Stimulated activated CD8-positive, alpha-beta memory T cell treated with anti-CD3 and anti-CD28 coated beads, Interleukin-15, amount 100 ng/mL, for 1 hour (primary cell): Measurements from ENCODE around the gene ZNF554.
"Not testable (repeated sequence)": the region's sequence is repeated elsewhere in the genome, so short reads cannot be mapped to it uniquely, and the experiment has no call there.

Source experiments
- DNase-seq: peaks from one replicate; pipeline ENCODE4 v3.0.0-alpha.2; 2020; ENCODE audit warnings: low read depth

The ZNF554 gene

GRCh38 chr19:2867025-2867991, 47.6 kb downstream of the ZNF554 start, which contains the start of gene ZNF556:
Gene ZNF556, plus strand, starts transcription at chr19:2867335. Its CDS starts 87 bp downstream, at chr19:2867422.
- DNase-seq, result no peak

- no peak for DNase-seq
Observed at GRCh38 chr19:2869618-2870017, 50.0 kb downstream of the ZNF554 start.

GRCh38 chr19:2872175-2872574, 52.5 kb downstream of the ZNF554 start:
- not testable (repeated sequence) for DNase-seq

- DNase-seq, result no peak
Observed at GRCh38 chr19:2877398-2878331, 58.0 kb downstream of the ZNF554 start.

- DNase-seq, result no peak
Observed at GRCh38 chr19:2883686-2884439, 64.2 kb downstream of the ZNF554 start.

DNA sequence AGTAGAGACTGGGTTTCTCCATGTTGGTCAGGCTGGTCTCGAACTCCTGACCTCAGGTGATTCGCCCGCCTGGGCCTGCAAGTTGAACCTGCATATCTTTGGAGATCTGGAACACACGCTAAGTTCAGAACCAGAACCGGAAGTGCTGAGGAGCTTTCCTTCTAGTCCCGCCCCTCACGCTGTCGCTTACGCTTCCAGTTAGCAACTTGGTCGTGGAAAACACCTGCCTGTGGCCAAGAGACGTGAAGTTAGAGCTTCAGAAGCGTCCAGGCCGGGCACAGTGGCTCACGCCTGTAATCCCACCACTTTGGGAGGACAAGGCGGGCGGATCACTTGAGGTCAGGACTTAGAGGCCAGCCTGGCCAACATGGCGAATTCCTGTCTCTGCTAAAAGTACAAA, 66.1 kb downstream of the ZNF554 start:
- DNase-seq, result no peak
